NCI-H2029 treated with DMSO at 0.1 percent for 48 hours (cell line): Measurements from ENCODE around the gene TPPP.

Experiments used
- DNase-seq: peaks from one replicate; lab custom pipeline; 2025; lab: John Stamatoyannopoulos, UW

Gene TPPP

DNA sequence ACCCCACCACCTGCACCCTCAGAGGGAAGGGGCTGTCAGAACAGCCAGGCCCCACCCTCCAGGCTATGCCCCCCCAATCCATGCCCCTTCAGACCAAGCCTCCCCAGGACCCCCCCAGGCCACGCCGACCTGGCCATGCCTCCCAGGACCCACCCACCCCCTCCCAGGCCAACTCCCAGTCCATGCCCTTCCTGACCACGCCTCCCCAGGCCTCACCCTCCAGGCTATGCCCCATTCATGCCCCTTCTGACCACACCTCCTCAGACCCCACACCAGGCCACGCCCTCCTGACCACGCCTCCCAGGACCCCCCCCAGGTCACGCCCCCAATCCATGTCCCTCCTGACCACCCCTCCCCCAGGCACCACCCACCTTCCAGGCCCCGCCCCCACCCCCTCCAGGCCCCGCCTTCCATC lies 27.6 kb downstream of the TPPP start:
- no peak for DNase-seq

- DNase-seq: no peak
Measured at GRCh38 chr5:664994-665360, 28.2 kb downstream of the TPPP start.

GRCh38 chr5:664343-664993 lies 28.7 kb downstream of the TPPP start:
- DNase-seq: no peak

GRCh38 chr5:663436-664342 lies 29.5 kb downstream of the TPPP start:
- no peak for DNase-seq

GRCh38 chr5:662751-663435 lies 30.3 kb downstream of the TPPP start:
- no peak for DNase-seq

- no peak for DNase-seq
Measured at GRCh38 chr5:661891-662750, 31.0 kb downstream of the TPPP start.

DNA sequence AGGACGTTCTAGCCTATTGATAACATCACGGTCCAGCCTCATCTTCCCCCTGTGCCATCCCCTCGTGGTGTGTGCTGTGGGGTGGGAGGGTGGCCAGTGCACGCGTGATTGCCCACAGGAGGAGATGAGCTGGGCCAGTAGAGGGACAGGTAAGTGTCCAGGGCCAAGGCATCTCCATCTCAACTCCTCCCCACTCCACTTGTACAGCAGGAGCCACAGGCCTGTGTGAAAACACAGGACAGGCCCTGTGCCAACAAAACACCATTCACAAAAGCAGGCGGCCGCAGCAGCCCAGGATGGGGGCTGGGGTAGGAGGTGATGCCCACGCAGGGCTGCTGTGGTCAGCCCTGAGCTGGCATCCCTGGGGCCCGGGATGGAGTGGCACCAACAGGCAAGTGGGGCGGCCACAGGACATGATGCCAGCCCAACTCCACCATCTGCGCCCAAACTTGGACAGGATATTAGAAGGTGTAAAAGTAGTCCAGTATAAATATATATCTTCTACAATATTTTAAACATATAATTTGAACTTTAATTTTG lies 32.6 kb downstream of the TPPP start:
- no peak for DNase-seq

GRCh38 chr5:659496-660263 lies 33.5 kb downstream of the TPPP start:
- DNase-seq: no peak

DNA sequence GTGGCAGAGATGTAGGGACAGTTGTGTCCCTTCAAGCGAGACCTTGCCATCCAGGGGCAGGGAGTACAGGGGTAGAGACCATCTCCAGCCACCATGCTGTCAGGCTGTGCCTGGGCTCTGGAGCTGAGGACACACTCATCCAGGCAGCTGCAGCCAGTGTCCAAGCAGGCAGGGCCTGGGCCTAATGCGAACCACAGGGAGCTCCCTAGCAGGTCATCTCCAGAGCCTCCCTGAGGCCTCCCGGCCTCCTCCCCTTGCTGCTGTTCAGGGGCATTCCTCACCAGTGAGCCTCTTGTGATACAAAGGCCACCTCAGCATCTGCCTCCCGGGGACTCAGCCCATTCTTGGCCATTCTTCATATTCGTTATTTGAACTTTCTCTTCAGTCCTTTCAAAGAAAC lies 35.0 kb downstream of the TPPP start:
- no peak for DNase-seq

DNA sequence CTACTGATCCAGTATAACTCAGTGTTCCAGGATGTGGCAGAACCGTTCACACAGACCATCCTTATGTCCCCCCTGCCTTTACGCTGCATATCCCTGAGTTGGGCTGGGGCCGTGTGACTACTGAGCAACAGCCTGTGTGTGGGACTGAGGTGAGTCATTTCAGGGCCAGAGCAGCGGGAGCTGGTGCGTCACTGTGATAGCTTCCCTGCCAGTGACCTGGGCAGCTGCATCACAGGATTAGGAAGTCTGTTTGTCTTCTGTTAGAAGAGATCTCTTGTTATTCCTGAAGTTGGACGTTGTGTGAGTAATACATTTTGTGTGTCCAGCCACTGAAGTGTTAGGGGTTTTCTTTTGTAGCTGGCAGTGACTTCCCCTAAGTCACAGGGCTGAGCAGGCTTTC lies 35.6 kb downstream of the TPPP start:
- DNase-seq: no peak

- no peak for DNase-seq
Measured at GRCh38 chr5:655406-655805, 37.7 kb downstream of the TPPP start.

DNA sequence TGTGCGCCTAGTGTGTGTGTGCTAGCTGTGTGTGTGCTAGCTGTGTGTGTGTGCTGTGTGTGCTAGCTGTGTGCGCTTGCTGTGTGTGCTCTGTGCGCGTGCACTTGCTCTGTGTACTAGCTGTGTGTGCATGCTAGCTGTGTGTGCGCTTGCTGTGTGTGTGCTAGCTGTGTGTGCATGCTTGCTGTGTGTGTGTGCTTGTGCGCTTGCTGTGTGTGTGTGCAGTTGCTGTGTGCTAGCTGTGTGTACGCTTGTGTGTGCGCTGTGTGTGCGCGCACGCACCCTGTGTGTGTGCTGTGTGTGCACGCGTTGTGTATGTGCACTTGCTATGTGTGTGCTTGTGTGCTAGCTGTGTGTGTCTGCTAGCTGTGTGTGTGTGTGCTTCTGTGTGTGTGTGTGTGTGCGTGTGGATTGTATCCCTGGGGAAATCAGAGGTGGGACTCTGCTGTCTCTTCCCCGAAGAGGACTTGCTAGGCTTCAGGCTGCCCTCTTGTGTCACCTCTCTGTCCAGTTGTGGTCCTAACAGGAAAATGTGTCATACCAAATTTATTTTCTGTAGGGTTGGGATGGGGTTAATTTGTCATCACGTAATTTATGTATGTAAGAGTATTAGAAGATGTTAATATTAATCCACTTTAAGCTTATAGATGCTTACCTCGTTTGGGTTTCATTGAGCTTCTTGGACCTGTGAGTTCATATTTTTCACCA lies 38.9 kb downstream of the TPPP start:
- DNase-seq: no peak

- DNase-seq: no peak
Measured at GRCh38 chr5:652773-653350, 40.3 kb downstream of the TPPP start.

DNA sequence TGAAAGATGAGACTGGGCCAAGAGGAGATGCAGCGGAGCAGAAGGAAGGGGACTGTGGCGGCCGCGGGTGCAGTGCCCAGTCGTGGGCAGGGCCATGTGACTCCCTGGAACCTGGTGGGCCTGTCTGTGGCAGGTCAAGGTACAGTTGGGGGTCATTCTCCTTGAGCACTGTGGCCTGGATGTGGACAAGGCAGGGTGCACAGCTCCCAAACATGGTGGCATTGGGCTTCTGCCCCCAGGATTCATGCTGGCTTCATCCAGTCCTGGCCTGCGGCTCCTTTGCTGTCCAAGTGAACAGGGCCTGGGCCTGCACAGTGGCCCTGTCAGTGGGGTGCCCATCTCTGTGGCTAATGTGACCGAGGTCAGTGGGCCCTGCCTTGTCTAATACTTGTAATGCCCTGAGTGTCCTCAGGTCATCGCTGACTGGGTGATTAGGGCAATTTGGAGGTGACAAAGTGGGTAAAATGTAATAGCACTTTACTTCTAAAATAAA lies 41.1 kb downstream of the TPPP start:
- DNase-seq: no peak

DNA sequence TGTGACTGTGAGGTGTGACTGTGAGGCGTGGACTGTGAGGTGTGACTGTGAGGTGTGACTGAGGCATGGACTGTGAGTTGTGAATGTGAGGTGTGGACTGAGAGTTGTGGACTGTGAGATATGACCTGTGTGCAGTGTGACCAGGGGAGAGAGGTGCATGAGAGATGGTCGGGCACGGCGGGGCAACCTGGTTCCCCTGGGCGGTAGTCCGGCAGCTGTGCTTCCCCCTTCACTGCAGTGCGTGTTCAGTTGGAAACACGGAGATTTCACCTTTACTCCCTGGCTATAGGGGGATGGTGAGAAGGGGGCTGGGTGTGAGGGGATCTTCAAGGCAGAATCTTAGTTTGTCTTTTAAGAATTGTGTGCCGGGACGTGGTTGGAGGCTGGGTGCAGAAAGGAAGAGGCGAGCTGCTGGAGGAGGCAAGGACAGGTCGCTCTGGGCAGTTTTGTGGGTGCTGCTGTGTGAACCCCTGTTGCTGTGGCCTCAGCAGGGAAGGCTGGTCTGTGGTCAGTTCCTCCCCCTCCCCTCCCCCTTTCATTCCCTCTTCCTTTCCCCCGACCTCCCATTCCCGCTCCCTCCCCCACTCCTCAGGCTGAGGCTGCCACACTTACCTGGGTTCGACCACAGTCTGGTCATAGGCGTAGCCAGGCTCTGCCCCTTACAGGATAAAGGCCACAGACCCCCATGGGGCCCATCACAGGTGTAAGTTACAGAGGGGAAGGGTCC lies 41.7 kb downstream of the TPPP start:
- DNase-seq: no peak

DNA sequence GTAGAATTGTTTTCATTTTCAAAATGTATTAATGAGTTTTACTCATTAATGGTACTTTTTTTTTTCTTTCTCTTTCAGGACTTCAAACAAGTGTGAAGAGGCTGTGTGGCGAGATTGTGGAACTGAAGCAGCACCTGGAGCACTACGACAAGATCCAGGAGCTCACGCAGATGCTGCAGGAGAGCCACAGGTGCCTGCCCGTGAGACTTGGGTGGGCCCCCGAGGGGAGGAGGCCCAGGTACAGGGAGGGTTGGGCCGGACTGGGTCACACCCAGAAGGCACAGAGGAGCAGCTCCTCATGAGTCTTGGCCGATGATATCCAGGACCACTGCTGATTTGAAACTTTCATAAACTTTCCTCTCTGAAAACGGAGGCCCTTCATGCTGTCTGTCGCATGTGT lies 45.4 kb downstream of the TPPP start:
- DNase-seq: no peak

DNA sequence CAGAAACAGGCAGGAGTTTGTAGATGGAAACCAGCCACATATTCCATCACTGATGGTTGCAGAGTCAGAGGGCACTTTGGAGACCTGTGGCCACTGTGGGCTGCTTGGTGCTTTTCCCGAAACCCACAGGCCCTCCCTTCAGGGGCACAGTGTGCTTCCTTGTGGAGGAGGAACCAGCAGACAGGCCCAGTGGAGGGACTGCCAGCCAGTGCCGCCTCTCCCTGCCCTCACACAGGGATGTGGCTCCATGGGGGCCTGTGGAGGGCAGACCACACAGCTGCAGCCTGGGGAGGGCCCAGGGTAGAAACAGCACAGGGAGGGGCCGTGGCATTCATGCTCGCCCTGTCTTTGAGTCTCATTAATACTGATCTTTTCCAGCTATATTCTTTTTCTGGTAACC lies 45.8 kb downstream of the TPPP start:
- DNase-seq: no peak

GRCh38 chr5:646396-647201 lies 46.6 kb downstream of the TPPP start:
- no peak for DNase-seq
